OCI-LY1 (cell line): ENCODE results near the gene DUT.

Source experiments
- H2AFZ ChIP-seq: fragments of 200-600 bp; sonication (generic), shearing (Covaris generic); 2 replicates; pipeline ENCODE4 v1.6.0; 2014; ENCODE audit warnings: antibody characterized with exemption, mild to moderate bottlenecking, low read length
- H3F3A ChIP-seq: fragments of 200-600 bp; sonication (generic), shearing (Covaris generic); 2 replicates; pipeline ENCODE4 v1.6.0; 2014; ENCODE audit warnings: mild to moderate bottlenecking, antibody characterized with exemption, low read length, moderate library complexity; ENCODE audit not compliant: insufficient read depth
- H3K27ac ChIP-seq: fragments of 200-600 bp; sonication (generic); 2 replicates; pipeline ENCODE4 v1.5.1; 2014; ENCODE audit warnings: low read length, mixed run types, mild to moderate bottlenecking, low read depth; ENCODE audit not compliant: poor library complexity, severe bottlenecking
- H3K27me3 ChIP-seq: fragments of 200-600 bp; sonication (generic); 2 replicates; pipeline ENCODE4 v1.6.0; 2014; ENCODE audit warnings: antibody characterized with exemption, mild to moderate bottlenecking, low read length, moderate library complexity; ENCODE audit not compliant: insufficient read depth
- H3K36me3 ChIP-seq: fragments of 200-600 bp; sonication (generic); 2 replicates; pipeline ENCODE4 v1.6.1; 2014; ENCODE audit warnings: mild to moderate bottlenecking, antibody characterized with exemption, low read length, moderate library complexity, mixed read lengths; ENCODE audit not compliant: insufficient read depth
- H3K4me1 ChIP-seq: fragments of 200-600 bp; sonication (generic); 2 replicates; pipeline ENCODE4 v1.5.1; 2014; ENCODE audit warnings: mild to moderate bottlenecking, low read length, moderate library complexity; ENCODE audit not compliant: insufficient read depth, severe bottlenecking
- H3K4me2 ChIP-seq: fragments of 200-600 bp; sonication (generic), shearing (Covaris generic); 2 replicates; pipeline ENCODE4 v1.6.1; 2014; ENCODE audit warnings: low read length
- H3K4me3 ChIP-seq: fragments of 200-600 bp; sonication (generic); 2 replicates; pipeline ENCODE4 v1.5.1; 2014; ENCODE audit warnings: low read length, low read depth, mild to moderate bottlenecking, mixed read lengths; ENCODE audit not compliant: poor library complexity, severe bottlenecking
- H3K79me2 ChIP-seq: fragments of 200-600 bp; shearing (Covaris generic); 2 replicates; pipeline ENCODE4 v1.6.1; 2016; ENCODE audit warnings: mixed run types, low read length, mixed read lengths; ENCODE audit not compliant: insufficient read depth
- H3K9ac ChIP-seq: fragments of 200-600 bp; sonication (generic), shearing (Covaris generic); 2 replicates; pipeline ENCODE4 v1.6.1; 2014; ENCODE audit warnings: mild to moderate bottlenecking, low read length, mixed read lengths
- H3K9me2 ChIP-seq: fragments of 200-600 bp; sonication (generic), shearing (Covaris generic); 2 replicates; pipeline ENCODE4 v1.6.1; 2014; ENCODE audit warnings: low read depth, mild to moderate bottlenecking, low read length, mixed read lengths
- H3K9me3 ChIP-seq: fragments of 200-600 bp; shearing (Covaris generic); 2 replicates; pipeline ENCODE4 v1.6.1; 2014; ENCODE audit warnings: low read length, mixed read lengths
- H4K20me1 ChIP-seq: fragments of 200-600 bp; sonication (generic), shearing (Covaris generic); 2 replicates; pipeline ENCODE4 v1.6.0; 2016; ENCODE audit warnings: mild to moderate bottlenecking, low read length; ENCODE audit not compliant: insufficient read depth
- EZH2 ChIP-seq: fragments of 200-600 bp; sonication (generic), shearing (Covaris generic); IDR thresholded peaks from 2 replicates; pipeline ENCODE4 v1.8.0; 2017; ENCODE audit warnings: borderline replicate concordance, mixed run types, mild to moderate bottlenecking, antibody characterized with exemption, low read length, moderate library complexity, mixed read lengths
- TF ChIP-seq, protein P1 (sequence below): fragments of 200-600 bp; sonication (generic), shearing (Covaris generic); IDR thresholded peaks from 2 replicates; pipeline ENCODE4 v1.5.1; 2017; ENCODE audit warnings: mild to moderate bottlenecking, antibody characterized with exemption, low read length, moderate library complexity, mixed read lengths

DUT gene

DNA sequence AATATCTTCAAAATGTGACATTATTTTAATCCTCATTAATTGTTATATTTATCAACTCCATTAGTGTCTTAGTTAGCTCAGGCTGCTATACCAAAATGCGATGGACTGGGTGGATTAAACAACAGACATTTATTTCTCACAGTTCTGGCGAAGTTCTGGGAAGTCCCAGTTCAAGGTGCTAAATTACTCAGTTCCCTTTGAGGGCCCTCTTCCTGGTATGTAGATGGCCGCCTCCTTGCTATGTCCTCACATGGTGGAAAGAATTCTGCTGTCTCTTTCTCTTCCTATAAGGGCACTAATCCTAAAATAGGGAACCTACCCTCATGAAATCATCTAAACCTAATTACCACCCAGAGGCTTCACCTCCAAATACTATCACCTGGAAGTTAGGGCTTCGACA lies 38.8 kb upstream of the DUT start:
- Histone ChIP-seq H3K9me3 (no peaks in the 10 kb centered on the region), H3K9me2 (no peaks in the 10 kb centered on the region), H3K4me1 (no peaks in the 10 kb centered on the region), H2AFZ (no peak overlapping the region), H3K79me2 (no peaks in the 10 kb centered on the region), H3K36me3 (no peaks in the 10 kb centered on the region), H3K4me3 (no peak overlapping the region), H3K27me3 (no peaks in the 10 kb centered on the region), H4K20me1 (no peaks in the 10 kb centered on the region), H3K4me2 (no peak overlapping the region), H3K9ac (no peak overlapping the region), H3K27ac (no peak overlapping the region), H3F3A (no peaks in the 10 kb centered on the region)
- TF ChIP-seq, protein P1, sequence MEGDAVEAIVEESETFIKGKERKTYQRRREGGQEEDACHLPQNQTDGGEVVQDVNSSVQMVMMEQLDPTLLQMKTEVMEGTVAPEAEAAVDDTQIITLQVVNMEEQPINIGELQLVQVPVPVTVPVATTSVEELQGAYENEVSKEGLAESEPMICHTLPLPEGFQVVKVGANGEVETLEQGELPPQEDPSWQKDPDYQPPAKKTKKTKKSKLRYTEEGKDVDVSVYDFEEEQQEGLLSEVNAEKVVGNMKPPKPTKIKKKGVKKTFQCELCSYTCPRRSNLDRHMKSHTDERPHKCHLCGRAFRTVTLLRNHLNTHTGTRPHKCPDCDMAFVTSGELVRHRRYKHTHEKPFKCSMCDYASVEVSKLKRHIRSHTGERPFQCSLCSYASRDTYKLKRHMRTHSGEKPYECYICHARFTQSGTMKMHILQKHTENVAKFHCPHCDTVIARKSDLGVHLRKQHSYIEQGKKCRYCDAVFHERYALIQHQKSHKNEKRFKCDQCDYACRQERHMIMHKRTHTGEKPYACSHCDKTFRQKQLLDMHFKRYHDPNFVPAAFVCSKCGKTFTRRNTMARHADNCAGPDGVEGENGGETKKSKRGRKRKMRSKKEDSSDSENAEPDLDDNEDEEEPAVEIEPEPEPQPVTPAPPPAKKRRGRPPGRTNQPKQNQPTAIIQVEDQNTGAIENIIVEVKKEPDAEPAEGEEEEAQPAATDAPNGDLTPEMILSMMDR, result no peak
- no peak for TF ChIP-seq EZH2

DNA sequence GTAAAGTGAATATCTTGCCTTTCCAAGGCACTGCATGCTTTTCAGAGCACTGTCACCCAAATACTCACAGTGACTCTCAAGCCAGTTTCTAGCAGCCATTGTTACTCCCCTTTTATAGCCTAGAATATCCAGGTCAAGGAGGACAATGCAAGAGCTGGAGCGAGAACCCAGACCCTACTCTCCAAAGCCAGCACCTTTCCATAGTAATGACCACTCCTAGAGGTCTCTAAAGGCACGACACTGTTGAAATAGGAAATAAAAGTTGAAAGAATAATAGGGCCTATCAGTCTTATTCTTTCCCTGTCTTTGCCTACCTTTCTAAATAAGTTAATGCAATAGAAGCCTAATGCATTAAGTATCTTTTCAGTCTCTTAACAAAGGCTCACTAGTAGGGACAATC lies 33.6 kb upstream of the DUT start:
- H3K79me2 ChIP-seq, result no peaks in the 10 kb centered on the region
- H3K4me1 ChIP-seq, result no peaks in the 10 kb centered on the region
- H3K27ac ChIP-seq, result no peak overlapping the region
- no peaks in the 10 kb centered on the region for H3K9me2 ChIP-seq
- H3K4me3 ChIP-seq, result no peak overlapping the region
- no peaks in the 10 kb centered on the region for H3F3A ChIP-seq
- no peaks in the 10 kb centered on the region for H3K36me3 ChIP-seq
- no peaks in the 10 kb centered on the region for H3K9me3 ChIP-seq
- H3K9ac ChIP-seq, result no peak overlapping the region
- H4K20me1 ChIP-seq, result no peaks in the 10 kb centered on the region
- TF ChIP-seq, protein P1, result no peak
- TF ChIP-seq EZH2, result no peak
- no peaks in the 10 kb centered on the region for H3K27me3 ChIP-seq
- H3K4me2 ChIP-seq, result no peak overlapping the region
- H2AFZ ChIP-seq, result no peak overlapping the region

DNA sequence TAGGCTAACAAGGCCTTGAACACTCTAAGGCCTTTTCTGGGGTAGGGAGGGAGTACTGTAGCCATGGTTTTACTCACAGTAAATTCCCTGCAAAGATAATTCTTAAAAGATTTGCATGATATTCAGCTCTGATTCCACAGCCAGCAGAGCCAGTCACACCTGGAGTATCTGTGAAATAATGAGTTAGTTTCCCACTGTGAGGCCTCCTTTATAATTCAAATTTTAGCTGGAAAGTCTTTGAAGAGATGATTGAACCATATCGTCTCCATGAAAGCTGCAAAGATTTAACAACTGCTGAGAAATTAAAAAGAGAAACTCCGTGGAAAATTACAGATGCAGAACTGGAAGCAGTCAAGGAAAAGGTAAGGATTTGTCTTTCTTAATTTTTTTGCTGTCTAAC lies 32.3 kb upstream of the DUT start:
- H3K9ac ChIP-seq, result no peak overlapping the region
- H3K4me3 ChIP-seq, result no peak overlapping the region

More for the DNA sequence above, 32.3 kb upstream of the DUT start:
- TF ChIP-seq, protein P1, result no peak
- TF ChIP-seq EZH2, result no peak
- Histone ChIP-seq H3K79me2 (no peaks in the 10 kb centered on the region), H3K4me1 (no peaks in the 10 kb centered on the region), H3K36me3 (no peaks in the 10 kb centered on the region), H3K9me2 (no peaks in the 10 kb centered on the region), H3K27me3 (no peaks in the 10 kb centered on the region), H2AFZ (no peak overlapping the region), H3K4me2 (no peak overlapping the region), H3K9me3 (no peaks in the 10 kb centered on the region), H4K20me1 (no peaks in the 10 kb centered on the region), H3F3A (no peaks in the 10 kb centered on the region), H3K27ac (no peak overlapping the region)
